Measurements from ENCODE around the gene PATZ1.
"Not testable (repeated sequence)": the region's sequence is repeated elsewhere in the genome, so short reads cannot be mapped to it uniquely, and the experiment has no call there.

PATZ1 gene, protein sequence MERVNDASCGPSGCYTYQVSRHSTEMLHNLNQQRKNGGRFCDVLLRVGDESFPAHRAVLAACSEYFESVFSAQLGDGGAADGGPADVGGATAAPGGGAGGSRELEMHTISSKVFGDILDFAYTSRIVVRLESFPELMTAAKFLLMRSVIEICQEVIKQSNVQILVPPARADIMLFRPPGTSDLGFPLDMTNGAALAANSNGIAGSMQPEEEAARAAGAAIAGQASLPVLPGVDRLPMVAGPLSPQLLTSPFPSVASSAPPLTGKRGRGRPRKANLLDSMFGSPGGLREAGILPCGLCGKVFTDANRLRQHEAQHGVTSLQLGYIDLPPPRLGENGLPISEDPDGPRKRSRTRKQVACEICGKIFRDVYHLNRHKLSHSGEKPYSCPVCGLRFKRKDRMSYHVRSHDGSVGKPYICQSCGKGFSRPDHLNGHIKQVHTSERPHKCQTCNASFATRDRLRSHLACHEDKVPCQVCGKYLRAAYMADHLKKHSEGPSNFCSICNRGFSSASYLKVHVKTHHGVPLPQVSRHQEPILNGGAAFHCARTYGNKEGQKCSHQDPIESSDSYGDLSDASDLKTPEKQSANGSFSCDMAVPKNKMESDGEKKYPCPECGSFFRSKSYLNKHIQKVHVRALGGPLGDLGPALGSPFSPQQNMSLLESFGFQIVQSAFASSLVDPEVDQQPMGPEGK

DNA sequence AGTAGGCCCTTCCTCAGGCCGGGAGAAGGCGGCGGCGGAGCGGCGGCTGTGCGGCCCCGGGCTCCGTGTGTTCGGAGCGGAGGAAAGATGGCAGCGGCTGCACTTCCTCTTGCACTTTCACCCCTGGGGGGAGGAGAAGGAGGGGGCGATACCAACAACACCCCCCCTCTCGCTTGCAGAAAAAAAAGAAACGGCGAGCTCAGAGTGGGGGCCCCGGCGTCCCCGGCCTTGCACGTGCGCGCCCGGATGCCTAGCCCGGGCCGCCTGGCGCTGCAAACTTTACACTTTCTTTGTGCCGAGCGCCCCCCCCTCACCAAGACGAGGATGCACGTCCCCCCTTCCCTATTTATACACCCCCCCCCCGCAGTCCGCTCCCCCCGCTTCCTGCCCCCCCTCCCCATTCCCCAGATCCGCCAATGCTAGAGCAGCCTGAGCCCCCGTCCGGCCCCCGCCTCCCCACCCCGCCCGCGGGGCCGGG, at the start of gene PATZ1:
Gene PATZ1 (minus strand): TSS at position 92 of the 478 bp plus-strand sequence. CDS start 744 bp downstream, outside the sequence.
- peak; percentile 95 for DNase-seq

DNA sequence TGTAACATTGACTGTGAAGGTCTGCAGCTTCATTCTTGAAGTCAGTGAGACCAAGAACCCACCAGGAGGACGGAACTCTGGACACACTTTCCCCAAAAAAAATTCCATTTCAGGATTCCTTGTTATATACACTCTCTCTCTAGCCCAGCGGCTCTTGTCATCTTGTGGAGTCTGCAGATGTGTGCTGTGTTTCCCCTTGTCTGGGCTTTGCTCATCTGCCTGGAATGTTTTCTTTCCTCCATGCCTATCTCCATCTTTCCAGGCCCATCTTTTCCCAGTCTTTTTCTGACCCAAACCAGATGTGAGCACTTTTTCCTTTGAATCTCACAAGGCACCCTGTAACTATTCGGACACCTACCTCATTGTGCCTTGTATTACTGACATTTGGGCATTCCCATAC, 48.2 kb upstream of the PATZ1 start:
- DNase-seq, result no peak

DNA sequence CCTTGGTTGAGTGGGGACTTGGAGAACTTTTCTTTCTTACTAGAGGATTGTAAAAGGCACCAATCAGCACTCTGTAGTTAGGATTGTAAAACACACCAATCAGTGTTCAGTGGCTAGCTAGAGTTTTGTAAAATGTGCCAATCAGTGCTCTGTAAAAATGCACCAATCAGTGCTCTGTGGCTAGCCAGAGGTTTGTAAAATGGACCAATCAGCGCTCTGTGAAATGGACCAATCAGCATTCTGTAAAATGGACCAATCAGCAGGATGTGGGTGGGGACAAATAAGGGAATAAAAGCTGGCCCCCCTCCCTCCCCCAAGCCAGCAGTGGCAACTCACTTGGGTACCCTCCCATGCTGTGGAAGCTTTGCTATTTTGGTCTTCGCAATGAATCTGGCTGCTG, 47.7 kb upstream of the PATZ1 start:
- DNase-seq, result no peak

DNA sequence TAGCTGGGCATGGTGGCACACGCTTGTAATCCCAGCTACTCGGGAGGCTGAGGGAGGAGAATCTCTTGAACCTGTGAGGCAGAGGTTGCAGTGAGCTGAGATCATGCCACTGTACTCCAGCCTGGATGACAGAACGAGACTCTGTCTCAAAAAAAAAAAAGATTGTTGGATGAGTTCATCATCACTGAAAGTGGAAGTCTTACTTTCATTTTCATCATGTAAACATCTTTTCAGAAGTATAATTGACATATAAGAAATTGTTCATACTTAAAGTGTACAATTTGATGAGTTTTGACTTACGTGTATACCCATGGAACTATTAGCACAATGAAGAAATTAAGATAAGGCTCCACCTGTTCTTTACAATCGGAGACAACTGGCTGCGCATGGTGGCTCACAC, 32.5 kb upstream of the PATZ1 start:
- not testable (repeated sequence) for DNase-seq

DNA sequence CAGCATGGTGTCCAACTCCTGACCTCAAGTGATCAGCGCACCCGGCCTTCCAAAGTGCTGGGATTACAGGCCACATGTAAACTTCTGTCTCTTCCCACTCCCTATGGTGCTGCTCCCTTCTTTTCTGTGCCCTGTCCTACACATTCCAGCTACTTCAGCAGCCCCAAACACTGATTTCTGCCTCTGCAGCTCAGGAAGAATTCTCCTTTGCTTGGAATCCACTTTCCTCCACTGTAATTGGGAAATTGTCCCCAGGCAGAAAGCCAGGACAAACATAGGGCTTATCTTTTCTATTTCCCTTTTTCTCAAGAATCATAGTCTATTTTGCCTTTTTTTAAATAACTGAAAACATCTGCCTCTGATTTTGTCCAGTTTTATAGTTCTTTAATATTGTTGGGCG, 32.0 kb upstream of the PATZ1 start:
- DNase-seq, result peak; percentile 62

DNA sequence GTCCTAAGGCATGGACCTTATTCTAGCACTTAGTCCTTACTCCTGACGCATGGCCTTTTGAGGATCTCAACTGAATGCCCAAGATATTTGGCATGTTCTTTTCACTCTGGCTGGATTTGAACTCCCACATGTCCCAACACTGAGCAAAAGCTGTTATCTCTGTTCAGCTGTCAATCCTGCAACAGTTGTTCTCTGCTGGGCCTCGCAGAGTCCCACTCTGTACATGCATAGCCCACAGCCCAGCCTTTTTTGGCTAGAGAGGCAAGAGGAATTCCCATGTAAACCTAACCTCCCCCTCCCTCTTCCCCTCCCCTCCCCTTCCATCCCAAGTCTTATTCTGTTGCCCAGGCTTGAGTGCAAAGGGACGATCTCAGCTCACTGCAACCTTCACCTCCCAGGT, 31.5 kb upstream of the PATZ1 start:
- peak; percentile 11 for DNase-seq

DNA sequence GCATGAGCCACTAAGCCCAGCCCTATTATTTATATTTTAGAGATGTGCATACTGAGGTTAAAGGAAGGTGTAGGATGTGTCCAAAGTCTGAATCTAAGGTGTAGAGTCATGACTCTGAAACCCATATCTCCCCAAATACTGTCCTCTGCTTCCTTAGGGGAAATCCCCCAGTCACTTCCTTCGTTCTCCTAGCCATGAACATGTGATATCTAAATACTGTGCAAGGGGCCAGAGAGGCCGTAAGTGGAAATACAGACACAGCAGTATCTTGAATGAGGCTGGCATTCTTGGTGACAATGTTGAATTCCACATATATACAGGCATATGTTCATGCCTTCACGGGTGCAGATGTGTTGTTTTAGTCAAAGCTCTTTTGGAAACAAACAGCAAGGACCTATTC, 21.3 kb upstream of the PATZ1 start:
- no peak for DNase-seq

DNA sequence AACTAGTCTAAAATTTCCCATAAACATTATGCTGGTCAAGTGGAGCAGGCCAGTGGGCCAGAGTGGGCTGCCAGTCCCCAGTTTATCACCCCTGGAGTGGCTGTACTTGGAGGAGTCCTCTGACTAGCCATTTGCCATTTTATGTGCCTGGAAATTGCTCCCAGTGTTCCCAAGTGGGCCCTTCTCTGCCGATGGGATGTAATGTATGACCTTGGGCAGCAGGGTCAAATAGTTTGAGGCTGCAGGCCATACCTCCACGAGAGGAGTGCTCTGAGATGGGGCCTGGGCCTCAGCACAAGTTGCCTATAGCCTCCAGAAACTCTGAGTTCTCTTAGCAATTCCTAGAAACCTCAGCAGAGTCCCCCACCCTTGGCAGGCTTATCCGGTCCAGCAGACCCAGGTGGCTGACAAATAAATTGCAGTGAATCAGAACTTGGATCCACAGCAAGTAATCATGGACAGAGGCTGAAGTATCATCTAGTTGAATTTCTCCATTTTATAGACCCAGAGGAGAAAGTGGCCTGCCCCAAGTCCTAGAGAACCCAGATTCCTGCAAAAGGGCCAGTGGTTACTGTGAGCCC, 17.8 kb upstream of the PATZ1 start:
- no peak for DNase-seq

DNA sequence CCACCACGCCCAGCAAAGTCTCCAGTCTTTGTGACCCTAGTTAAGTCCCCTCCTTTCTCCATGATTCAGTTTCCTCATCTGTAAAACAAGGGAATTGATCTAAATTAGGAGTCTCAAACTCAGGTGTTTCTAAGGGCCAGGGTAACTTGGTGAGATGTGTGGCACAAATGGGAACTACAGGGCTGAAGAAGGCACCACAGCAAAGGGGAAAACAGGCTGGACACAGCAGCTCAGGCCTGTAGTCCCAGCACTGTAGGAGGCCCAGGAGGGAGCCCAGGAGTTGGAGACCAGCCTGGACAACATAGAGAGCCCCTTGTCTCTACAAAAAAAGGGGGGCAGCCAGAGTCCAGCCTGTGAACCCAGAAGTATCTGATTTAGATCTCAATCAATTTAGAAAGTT, 15.6 kb upstream of the PATZ1 start:
- DNase-seq, result no peak

DNA sequence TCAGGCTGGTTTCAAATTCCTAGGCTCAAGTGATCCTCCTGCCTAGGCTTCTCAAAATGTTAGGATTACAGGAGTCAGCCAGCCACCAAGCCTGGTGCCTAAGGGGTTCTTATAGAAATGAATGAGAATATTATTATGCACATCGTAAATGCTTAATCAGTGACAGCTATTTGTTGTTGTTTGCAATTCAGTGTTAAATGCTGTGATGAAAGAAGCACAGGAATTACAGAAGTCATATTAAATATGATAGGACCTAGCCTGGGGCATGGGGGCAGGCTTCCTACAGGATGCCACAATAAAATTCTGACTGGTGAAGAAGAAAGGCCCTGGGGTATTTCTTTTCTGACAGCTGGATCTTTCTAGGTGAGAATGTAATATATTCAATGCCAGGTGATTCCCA, 13.9 kb upstream of the PATZ1 start:
- no peak for DNase-seq

DNA sequence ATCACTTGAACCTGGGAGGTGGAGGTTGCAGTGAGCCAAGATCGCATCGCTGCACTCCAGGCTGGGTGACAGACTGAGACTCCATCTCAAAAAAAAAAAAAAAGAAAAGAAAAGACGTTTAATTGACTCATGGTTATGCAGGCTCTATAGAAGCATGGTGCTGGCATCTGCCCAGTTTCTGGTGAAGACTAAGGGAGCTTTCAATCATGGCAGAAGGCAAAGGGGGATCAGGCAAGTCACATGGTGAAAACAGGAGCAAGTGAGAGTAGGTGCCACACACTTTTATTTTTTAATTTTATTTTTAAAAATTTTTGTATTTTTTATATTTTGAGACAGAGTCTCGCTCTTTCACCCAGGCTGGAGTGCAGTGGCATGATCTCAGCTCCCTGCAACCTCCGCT, 8.4 kb upstream of the PATZ1 start:
- no peak for DNase-seq

DNA sequence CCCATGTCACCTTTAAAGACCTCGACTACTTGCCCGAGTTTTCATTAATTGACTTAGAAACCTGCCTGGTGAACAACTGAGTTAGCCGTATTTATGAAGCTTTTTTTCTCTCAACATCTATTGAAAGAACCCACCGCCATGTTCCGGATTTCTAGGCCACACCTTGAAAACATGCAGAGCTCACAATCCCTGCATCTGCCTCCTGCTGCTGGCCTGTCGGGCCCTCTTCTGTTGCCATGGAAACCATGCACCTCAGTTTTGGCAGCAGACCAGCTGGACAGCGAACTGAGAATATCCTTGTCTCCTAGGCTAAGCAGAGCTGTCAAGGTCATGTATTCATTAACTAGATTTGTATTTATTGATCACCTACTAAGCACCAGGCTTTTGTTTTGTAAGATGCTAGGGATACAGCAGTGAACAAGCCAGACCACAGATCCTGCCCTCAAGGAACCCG, 4.3 kb upstream of the PATZ1 start:
- peak; percentile 76 for DNase-seq

DNA sequence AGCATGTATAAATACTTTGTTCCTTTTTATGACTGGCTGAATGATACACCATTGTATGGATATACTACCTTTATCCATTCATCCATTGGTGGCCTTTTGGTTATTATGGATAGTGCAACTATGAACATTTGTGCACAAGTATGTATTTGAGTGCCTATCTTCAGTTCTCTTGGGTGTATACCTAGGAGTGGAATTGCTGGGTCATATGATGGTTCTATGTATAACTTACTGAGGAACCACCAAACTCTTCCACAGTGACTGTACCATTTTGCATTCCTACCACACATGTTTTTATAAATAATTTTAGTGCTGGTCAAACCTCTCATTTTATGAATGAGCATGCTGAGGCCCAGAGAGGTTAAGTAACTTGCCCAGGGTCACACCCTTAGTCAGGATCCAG, 3.8 kb upstream of the PATZ1 start:
- DNase-seq, result no peak

DNA sequence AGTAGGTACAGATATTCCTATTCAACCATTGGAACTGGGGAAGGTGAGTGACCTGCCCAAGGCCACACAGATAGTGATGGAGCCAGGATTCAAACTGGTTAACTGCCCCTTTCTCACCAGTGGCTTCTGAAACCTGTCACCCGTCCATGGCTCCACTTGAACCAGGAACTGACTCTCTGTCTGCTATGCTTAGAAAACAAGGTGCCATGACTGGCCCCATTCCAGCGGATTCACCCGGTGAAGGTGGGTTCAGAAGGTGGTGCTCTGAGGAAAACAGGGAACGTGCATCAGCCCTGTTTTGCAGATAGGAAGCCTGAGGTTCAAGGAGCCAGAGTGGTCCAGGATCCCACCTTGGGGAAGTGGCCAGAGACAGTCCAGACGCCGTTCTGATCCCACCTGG, 2.6 kb upstream of the PATZ1 start:
- DNase-seq, result no peak

DNA sequence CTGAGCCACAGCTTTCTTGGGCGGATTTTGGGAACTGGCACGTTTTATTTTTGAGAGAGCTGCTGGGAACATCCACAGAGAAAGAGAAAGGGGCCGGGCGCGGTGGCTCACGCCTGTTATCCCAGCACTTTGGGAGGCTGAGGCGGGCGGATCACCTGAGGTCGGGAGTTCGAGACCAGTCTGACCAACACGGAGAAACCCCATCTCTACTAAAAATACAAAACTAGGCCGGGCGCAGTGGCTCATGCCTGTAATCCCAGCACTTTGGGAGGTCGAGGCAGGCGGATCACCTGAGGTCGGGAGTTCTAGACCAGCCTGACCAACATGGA, 1.8 kb upstream of the PATZ1 start:
- not testable (repeated sequence) for DNase-seq

DNA sequence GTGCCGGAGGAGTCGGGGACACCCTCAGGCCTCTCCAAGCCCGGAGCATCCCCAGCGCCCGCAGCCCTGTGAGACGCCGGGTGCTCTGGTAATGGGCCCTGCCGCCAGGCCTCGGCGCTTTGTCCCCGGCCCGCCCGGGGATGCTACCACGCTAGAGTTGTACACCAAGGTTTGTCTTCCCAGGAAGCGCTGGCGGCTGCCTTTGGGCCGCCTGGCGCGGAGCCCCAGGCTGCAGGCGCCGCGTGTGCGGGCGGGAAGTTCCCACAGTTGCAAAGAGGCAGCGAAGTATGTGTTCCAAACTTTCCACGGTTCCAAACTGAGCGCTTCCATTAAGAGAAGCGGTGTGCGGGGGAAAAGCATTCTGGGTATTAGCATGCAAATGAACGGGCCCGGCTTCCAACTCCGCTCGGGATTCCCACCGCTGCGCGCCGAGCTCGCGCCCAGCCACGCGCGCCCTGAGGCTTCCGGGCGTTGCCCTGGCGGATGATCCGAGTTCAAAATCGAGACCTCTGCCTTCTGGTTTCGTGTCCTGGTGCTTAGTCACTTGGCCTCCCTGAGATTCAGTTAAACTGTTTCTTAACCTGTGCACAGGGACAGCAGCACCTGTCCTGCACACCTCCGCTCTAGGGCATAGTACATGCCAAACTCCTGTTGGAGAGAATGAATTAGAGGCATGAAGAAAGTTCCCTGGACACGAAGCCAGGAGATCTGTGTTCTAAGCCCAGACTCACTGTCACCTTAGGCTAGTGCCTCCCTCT, 1.3 kb upstream of the PATZ1 start:
- DNase-seq, result peak; percentile 90

DNA sequence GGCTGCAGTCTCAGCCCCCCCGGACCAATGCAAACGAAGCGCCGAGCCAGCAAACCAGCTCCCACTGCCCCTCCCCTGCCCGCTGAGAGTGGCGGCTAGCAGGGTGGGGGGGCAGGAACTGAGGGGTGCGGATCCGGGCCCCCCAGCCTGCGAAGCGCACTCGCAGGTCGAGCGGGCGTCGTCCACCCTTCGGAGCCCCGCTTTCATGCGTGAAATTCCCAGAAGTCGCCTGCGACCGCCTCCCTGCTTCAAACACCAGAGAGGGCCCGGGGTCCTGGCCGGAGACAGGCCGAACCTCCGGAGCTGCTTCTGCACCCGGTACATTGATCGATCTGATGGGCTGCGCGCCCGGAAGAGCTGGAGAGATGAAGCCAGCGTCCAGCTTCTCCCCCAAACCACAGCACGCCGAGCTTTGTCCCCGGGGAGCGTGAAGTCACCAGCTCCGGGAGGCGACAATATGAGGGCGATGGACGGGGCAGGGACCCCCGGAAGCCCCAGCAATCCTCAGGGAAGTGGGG, 646 bp upstream of the PATZ1 start:
- peak; percentile 92 for DNase-seq

DNA sequence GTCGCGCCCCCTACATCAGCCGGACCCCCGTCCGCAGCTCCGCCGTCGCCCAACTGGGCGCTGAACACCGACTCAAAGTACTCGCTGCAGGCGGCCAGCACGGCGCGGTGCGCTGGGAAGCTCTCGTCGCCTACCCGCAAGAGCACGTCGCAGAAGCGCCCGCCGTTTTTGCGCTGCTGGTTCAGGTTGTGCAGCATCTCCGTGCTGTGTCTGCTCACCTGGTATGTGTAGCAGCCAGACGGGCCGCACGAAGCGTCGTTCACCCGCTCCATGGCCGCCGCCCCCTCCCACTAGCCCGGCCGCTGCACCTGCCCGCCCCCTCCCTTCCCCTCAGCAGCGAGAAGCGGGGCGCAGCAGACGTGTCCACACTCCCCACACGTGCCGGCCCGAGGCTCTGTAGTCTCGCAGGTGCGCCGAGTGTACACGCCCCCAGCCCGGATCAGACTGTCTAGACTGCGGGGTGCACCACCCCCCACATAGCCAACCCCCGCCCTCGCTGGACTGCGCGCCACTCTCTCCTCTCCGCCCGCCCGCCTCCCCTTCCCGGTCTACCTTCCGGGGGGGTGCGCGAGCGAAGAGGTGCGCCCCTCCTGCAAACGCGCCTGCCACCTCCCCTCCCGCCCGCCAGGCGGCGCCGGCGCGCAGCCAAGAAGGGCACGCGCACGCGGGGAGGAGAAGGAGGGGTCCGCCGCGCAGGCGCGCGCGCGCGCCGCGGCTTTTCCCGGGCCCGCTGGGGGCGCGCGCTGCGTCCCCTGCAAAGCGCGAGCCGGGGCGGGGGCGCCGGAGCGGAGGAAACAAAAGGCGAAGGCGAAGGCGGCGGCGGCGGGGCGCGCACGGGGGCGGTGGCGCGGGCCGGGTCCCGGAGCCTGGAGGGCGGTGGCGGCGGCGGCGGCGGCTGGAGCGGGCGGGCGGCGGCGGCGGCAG, 553 bp downstream of the PATZ1 start:
- DNase-seq, result peak; percentile 97

DNA sequence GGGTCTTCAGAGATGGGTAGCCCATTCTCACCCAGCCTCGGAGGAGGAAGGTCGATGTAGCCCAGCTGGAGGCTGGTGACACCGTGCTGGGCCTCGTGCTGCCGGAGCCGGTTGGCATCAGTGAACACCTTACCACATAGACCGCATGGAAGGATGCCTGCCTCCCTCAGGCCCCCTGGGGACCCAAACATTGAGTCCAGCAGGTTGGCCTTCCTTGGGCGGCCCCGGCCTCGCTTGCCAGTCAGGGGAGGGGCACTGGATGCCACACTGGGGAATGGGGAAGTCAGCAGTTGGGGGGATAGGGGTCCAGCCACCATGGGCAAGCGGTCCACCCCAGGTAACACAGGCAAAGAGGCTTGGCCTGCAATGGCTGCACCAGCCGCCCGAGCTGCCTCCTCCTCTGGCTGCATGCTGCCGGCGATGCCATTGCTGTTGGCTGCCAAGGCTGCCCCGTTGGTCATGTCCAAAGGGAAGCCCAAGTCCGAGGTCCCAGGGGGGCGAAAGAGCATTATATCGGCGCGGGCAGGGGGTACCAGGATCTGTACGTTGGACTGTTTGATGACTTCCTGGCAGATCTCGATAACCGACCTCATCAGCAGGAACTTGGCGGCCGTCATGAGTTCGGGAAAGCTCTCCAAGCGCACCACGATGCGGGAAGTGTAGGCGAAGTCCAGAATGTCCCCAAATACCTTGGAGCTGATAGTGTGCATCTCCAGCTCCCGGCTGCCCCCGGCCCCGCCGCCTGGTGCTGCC, 1.4 kb downstream of the PATZ1 start:
- peak; percentile 69 for DNase-seq

DNA sequence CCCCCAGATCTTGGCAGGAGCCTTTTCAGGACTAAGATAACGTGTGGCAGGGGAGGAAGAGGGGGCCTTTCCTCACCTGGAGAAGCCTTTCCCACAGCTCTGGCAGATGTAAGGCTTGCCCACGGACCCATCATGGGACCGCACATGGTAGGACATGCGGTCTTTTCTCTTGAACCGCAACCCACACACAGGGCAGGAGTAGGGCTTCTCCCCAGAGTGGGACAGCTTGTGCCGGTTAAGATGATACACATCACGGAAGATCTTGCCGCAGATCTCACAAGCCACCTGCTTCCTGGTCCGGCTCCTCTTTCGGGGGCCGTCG, 1.9 kb downstream of the PATZ1 start:
- DNase-seq, result no peak
